Spleen (tissue), 7 donors: Measurements from ENCODE around the gene TTC22.
A peak's percentile ranks its signal among the peaks of the same experiment; 100 is the strongest.

Experiments
- CTCF ChIP-seq, 11 experiments: fragments of 200-600 bp in 7 of 11; fragments of 450-650 bp in 4 of 11; sonication (generic) in 4 of 11; IDR thresholded peaks in 8 of 11; conservative IDR thresholded peaks in 3 of 11; 1 replicate in 7 of 11; 2 replicates in 4 of 11; pipeline versions ENCODE4 v1.4.0 to v1.8.0; 2016 to 2021; ENCODE audit warnings: antibody characterized with exemption in 11 of 11, inconsistent platforms in 4 of 11, mild to moderate bottlenecking in 1 of 11
- POLR2A ChIP-seq, 3 donors: fragments of 450-650 bp; IDR thresholded peaks; one replicate each; pipeline ENCODE4 v1.5.1; 2017; ENCODE audit warnings: antibody characterized with exemption in 3 of 3, mild to moderate bottlenecking in 1 of 3
- POLR2AphosphoS5 ChIP-seq, 3 donors: sonication (generic); formaldehyde crosslinking; IDR thresholded peaks; one replicate each; pipeline ENCODE4 v1.5.1; 2017; ENCODE audit warnings: antibody characterized with exemption in 3 of 3
- donor health status: DM: no; HTN: no; CAD: no; lungs with moderate emphysema.
- donor health status: DM: no; HTN: no; CAD: no.
- donor health status: DM: no; HTN: no; CAD: no.

DNA sequence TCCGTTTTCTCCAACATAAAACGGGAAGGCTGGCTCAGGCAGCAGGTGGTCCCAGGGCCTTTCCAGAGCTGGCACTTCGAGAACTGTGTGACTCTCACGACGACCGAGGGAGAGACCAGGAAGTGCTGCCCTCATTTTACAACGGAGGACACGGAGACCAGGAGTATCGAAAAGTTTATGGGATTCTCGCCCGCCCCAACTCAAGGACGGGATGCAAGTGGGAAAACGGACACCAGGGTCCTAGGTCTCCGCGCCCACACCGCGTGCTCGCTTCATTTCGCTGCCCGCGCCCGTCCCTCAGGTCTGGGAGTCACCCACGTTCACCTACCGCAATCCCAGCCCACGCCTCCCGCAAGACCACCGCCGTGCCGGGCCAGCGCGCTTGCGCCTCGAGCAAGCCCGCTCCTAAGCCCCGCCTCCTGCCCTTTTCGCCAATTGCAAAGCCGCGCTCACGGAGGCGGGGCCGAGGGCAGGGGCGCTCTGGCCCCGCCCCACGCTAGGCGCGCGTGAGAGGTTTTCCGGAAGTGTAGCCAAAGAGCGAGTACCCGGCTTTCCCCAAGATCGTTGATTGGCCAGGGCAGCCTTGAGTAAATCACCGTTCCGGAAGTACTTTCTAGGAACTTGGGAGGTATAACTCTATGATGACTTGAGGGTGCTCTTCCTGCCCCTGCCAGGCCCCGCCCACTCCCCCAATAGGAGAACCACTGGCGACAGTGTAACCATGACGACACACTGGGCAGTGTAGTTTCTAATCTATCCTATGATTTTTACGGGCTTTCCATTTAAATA, 36.8 kb downstream of the TTC22 start, which contains the start of gene PARS2:
- TF ChIP-seq POLR2A (IDR thresholded peaks at IDR 0.05) (peak in 1 of 3 donors; percentile 72), CTCF (IDR thresholded peaks at IDR 0.05 in 8 of 11, conservative IDR thresholded peaks at IDR 0.05 in 3 of 11) (peak in 4 of 11 experiments; percentile 11 to 45 (median 29)), POLR2AphosphoS5 (IDR thresholded peaks at IDR 0.05) (peak; percentile 95 to 96 (median 96))
